H1 (cell line): ENCODE measurements around the gene ADAD1. TPM values are rescaled to one million over a fixed set of nuclear protein-coding genes. Genes with fewer than 3 reads are reported as not detected.

Source experiments
- CTCF ChIA-PET: fragments of 300-600 bp; sonication (Branson Sonifier 250); formaldehyde crosslinking; loops from one replicate; lab custom pipeline; 2021; ENCODE audit not compliant: partially characterized antibody; lab: Charles Lee
- POLR2A ChIA-PET: fragments of 300-600 bp; sonication (Branson Sonifier 250); formaldehyde crosslinking; loops from one replicate; lab custom pipeline; 2021; ENCODE audit warnings: inconsistent platforms; ENCODE audit not compliant: partially characterized antibody; lab: Charles Lee
- DNase-seq, 2 experiments: peaks; one replicate each; pipeline versions ENCODE4 v3.0.0 to v3.0.0-alpha.2; 2010 to 2022; ENCODE audit warnings: low spot score in 2 of 2, low read depth in 1 of 2, mixed read lengths in 1 of 2
- FAIRE-seq: peaks from 2 replicates; lab custom pipeline; 2011; peaks lifted over from hg19 to GRCh38; lab: Jason Lieb, UNC
- H2AFZ ChIP-seq: 2 replicates; pipeline ENCODE4 v1.8.1; 2012; ENCODE audit warnings: low read length, inconsistent platforms
- H2AK5ac ChIP-seq: 2 replicates; pipeline ENCODE4 v1.6.1; 2013; ENCODE audit warnings: low read depth, low read length
- H2BK120ac ChIP-seq: replicated peaks from 2 replicates; pipeline ENCODE3; 2013; ENCODE audit warnings: low read depth, low read length, inconsistent platforms
- H2BK12ac ChIP-seq: 2 replicates; pipeline ENCODE4 v1.6.1; 2013; ENCODE audit warnings: low read depth, low read length
- H2BK15ac ChIP-seq: 2 replicates; pipeline ENCODE4 v1.6.1; 2013; ENCODE audit warnings: low read length
- H2BK20ac ChIP-seq: 2 replicates; pipeline ENCODE4 v1.6.1; 2013; ENCODE audit warnings: low read length
- H2BK5ac ChIP-seq: 2 replicates; pipeline ENCODE4 v1.6.1; 2013; ENCODE audit warnings: low read depth, low read length
- H3K14ac ChIP-seq: 2 replicates; pipeline ENCODE4 v1.6.1; 2013; ENCODE audit warnings: inconsistent platforms; ENCODE audit not compliant: insufficient read length
- H3K18ac ChIP-seq: 2 replicates; pipeline ENCODE4 v1.6.1; 2013; ENCODE audit warnings: low read length; ENCODE audit errors: extremely low read depth
- H3K23ac ChIP-seq: 2 replicates; pipeline ENCODE4 v1.6.1; 2013; ENCODE audit warnings: inconsistent platforms; ENCODE audit not compliant: insufficient read length
- H3K23me2 ChIP-seq: 2 replicates; pipeline ENCODE4 v1.6.1; 2013; ENCODE audit warnings: low read depth, low read length
- H3K27ac ChIP-seq: 2 replicates; pipeline ENCODE4 v1.6.1; 2011; ENCODE audit warnings: low read depth, low read length, inconsistent platforms
- H3K27me3 ChIP-seq, 4 experiments: replicated peaks in 1 of 4; 1 replicate in 1 of 4; 2 replicates in 3 of 4; pipeline versions ENCODE4 v1.6.1 to v1.8.1; 2011 to 2013; ENCODE audit warnings: low read length in 3 of 4, mild to moderate bottlenecking in 3 of 4, inconsistent platforms in 2 of 4, mixed read lengths in 2 of 4, moderate library complexity in 1 of 4; ENCODE audit not compliant: control insufficient read depth in 3 of 4, insufficient read depth in 3 of 4; ENCODE audit errors: extremely low read depth in 1 of 4
- H3K36me3 ChIP-seq, 4 experiments: 2 replicates each; pipeline versions ENCODE4 v1.6.1 to v1.8.1; 2011 to 2013; ENCODE audit warnings: mild to moderate bottlenecking in 4 of 4, low read length in 3 of 4, moderate library complexity in 2 of 4, control low read depth in 1 of 4, inconsistent platforms in 1 of 4; ENCODE audit not compliant: insufficient read depth in 4 of 4, control insufficient read depth in 2 of 4
- H3K4ac ChIP-seq: replicated peaks from 2 replicates; pipeline ENCODE3; 2013; ENCODE audit warnings: low read length, low read depth, mixed read lengths, inconsistent platforms; ENCODE audit not compliant: insufficient read length
- H3K4me1 ChIP-seq, 4 experiments: replicated peaks in 1 of 4; 1 replicate in 1 of 4; 2 replicates in 3 of 4; pipeline versions ENCODE4 v1.6.1 to v1.8.1; 2011 to 2013; ENCODE audit warnings: low read length in 3 of 4, inconsistent platforms in 2 of 4, mixed read lengths in 1 of 4; ENCODE audit not compliant: insufficient read depth in 4 of 4, control insufficient read depth in 3 of 4
- H3K4me2 ChIP-seq, 2 experiments: 2 replicates each; pipeline versions ENCODE4 v1.6.1 to v1.8.1; 2011 to 2013; ENCODE audit warnings: low read depth in 2 of 2, low read length in 2 of 2, control low read depth in 1 of 2, inconsistent platforms in 1 of 2, mild to moderate bottlenecking in 1 of 2; ENCODE audit not compliant: insufficient read depth in 1 of 2
- H3K4me3 ChIP-seq, 4 experiments: fragments of 200-600, 300-600 bp in 1 of 4; sonication (generic), shearing (Covaris generic), sonication (Bioruptor Twin) in 1 of 4; 2 replicates each; pipeline versions ENCODE4 v1.5.1 to v1.8.1; 2011 to 2016; ENCODE audit warnings: low read length in 4 of 4, low read depth in 3 of 4, control low read depth in 2 of 4, inconsistent platforms in 2 of 4, mild to moderate bottlenecking in 2 of 4, mixed read lengths in 1 of 4, moderate library complexity in 1 of 4; ENCODE audit not compliant: insufficient read depth in 2 of 4; ENCODE audit errors: extremely low read depth in 1 of 4
- H3K56ac ChIP-seq: replicated peaks from 2 replicates; pipeline ENCODE3; 2013; ENCODE audit warnings: low read depth, mild to moderate bottlenecking, mixed read lengths, low read length, inconsistent platforms; ENCODE audit not compliant: insufficient read length
- H3K79me1 ChIP-seq: 2 replicates; pipeline ENCODE4 v1.6.1; 2013; ENCODE audit warnings: low read depth, low read length, control low read depth
- H3K79me2 ChIP-seq, 2 experiments: 2 replicates each; pipeline versions ENCODE4 v1.6.1 to v1.8.1; 2012 to 2013; ENCODE audit warnings: low read length in 2 of 2, mild to moderate bottlenecking in 2 of 2, inconsistent platforms in 1 of 2; ENCODE audit not compliant: insufficient read depth in 2 of 2, control insufficient read depth in 1 of 2
- H3K9ac ChIP-seq, 4 experiments: replicated peaks in 1 of 4; 1 replicate in 1 of 4; 2 replicates in 3 of 4; pipeline versions ENCODE4 v1.6.1 to v1.8.1; 2011 to 2013; ENCODE audit warnings: low read depth in 3 of 4, low read length in 3 of 4, control low read depth in 2 of 4, mild to moderate bottlenecking in 2 of 4, moderate library complexity in 2 of 4, inconsistent platforms in 1 of 4; ENCODE audit errors: extremely low read depth in 1 of 4
- H3K9me3 ChIP-seq, 2 experiments: 2 replicates each; pipeline versions ENCODE4 v1.6.1 to v1.8.1; 2012 to 2013; ENCODE audit warnings: mild to moderate bottlenecking in 2 of 2, moderate library complexity in 2 of 2, control low read depth in 1 of 2, inconsistent platforms in 1 of 2, low read depth in 1 of 2, low read length in 1 of 2, mixed read lengths in 1 of 2; ENCODE audit not compliant: insufficient read depth in 2 of 2
- H4K20me1 ChIP-seq, 2 experiments: replicated peaks in 1 of 2; 2 replicates each; pipeline versions ENCODE3 to v1.8.1; 2011 to 2013; ENCODE audit warnings: inconsistent platforms in 2 of 2, low read length in 2 of 2, mild to moderate bottlenecking in 1 of 2; ENCODE audit not compliant: insufficient read depth in 2 of 2, control insufficient read depth in 1 of 2
- H4K5ac ChIP-seq: 2 replicates; pipeline ENCODE4 v1.6.1; 2013; ENCODE audit warnings: low read length, low read depth, mixed read lengths, inconsistent platforms; ENCODE audit not compliant: insufficient read length
- H4K8ac ChIP-seq: 2 replicates; pipeline ENCODE4 v1.8.0; 2013; ENCODE audit warnings: mild to moderate bottlenecking, moderate library complexity, low read length, inconsistent platforms; ENCODE audit not compliant: insufficient read depth; ENCODE audit errors: extremely low read depth
- H4K91ac ChIP-seq: replicated peaks from 2 replicates; pipeline ENCODE3; 2013; ENCODE audit warnings: low read length, mixed read lengths, inconsistent platforms; ENCODE audit not compliant: insufficient read length
- BCL11A ChIP-seq, 2 experiments: IDR thresholded peaks; one replicate each; pipeline ENCODE4 v1.6.1; 2011; ENCODE audit warnings: low read depth in 2 of 2, low read length in 2 of 2, mild to moderate bottlenecking in 2 of 2
- HDAC6 ChIP-seq: IDR thresholded peaks from one replicate; pipeline ENCODE4 v1.7.1; 2012; ENCODE audit warnings: low read depth, mild to moderate bottlenecking, inconsistent platforms, low read length, moderate library complexity
- SIRT6 ChIP-seq: IDR thresholded peaks from one replicate; pipeline ENCODE4 v1.7.1; 2012; ENCODE audit warnings: low read length, inconsistent platforms
- USF2 ChIP-seq: IDR thresholded peaks from 2 replicates; pipeline ENCODE4 v1.6.1; 2011; ENCODE audit warnings: low read length, improper control_type of control experiment
- WGBS, 2 experiments: shearing (Covaris generic) in 1 of 2; methylation state at CpG; one replicate each; pipeline versions ENCODE4 v1.1.6 to v1.1.7; 2013 to 2015; ENCODE audit warnings: low lambda C conversion rate in 2 of 2, mixed read lengths in 2 of 2, inconsistent platforms in 1 of 2, low coverage in 1 of 2, missing lambda C conversion rate in 1 of 2; ENCODE audit not compliant: insufficient replicate concordance in 2 of 2, insufficient coverage in 1 of 2, insufficient read length in 1 of 2; ENCODE audit errors: extremely low coverage in 1 of 2, missing lambda C conversion rate in 1 of 2; 5-methylcytosine and 5-hydroxymethylcytosine counted together
- polyA plus RNA-seq, 7 experiments: library from polyadenylated mRNA; depleted of rRNA in 3 of 7; stranded (reverse) in 5 of 7; unstranded in 2 of 7; fragments of >200 nt in 5 of 7; fragments of 200-250 nt in 2 of 7; gene quantifications; 1 replicate in 5 of 7; 2 replicates in 1 of 7; 4 replicates in 1 of 7; pipeline versions ENCODE4 v1.2.1 to v1.2.3, GENCODE V29; 2011 to 2013; ENCODE audit warnings: missing spikeins in 2 of 7, mixed read lengths in 2 of 7
- total RNA-seq: library from RNA; stranded (reverse); fragmentation: NEBNext Ultra II Directional; extraction: Animal tissue kit (Norgen Biotek cat#: 25700); gene quantifications from 2 replicates; pipeline ENCODE4 v1.2.1, GENCODE V29; 2021

ADAD1 gene
- total and polyA plus RNA-seq, 2 of the 8 experiments (the other 6 are each of a cell fraction or from before 2014, with no cell fraction given), result not detected

- no peaks in the 10 kb centered on the region for H3K79me1 ChIP-seq
- 96% methylated on average over 3 of the region's 3 CpGs; no CpG with 5 or more reads in 1 of the 2 experiments for WGBS, 2 experiments
- no peak for TF ChIP-seq BCL11A (IDR thresholded peaks at IDR 0.05; ENCODE audit: low read depth in 2 of 2, low read length in 2 of 2)
- no peak for TF ChIP-seq HDAC6
- no peak for TF ChIP-seq USF2
- TF ChIP-seq SIRT6, result no peak
- TF ChIP-seq, all 59 proteins: peak for 0
- Histone ChIP-seq H2AK5ac (no peak overlapping the region), H3K23ac (no peak overlapping the region), H3K4me2 (no peak overlapping the region), H3K23me2 (no peaks in the 10 kb centered on the region), H3K27ac (no peak overlapping the region), H2AFZ (no peak overlapping the region), H4K8ac (no peak overlapping the region), H4K5ac (no peak overlapping the region), H2BK12ac (no peak overlapping the region), H3K9me3 (no peaks in the 10 kb centered on the region), H3K27me3 (no peaks in the 10 kb centered on the region), H3K36me3 (peaks cover 0 to 30% (median 4%) of the 10 kb centered on the region in 4 experiments; a peak in 2 of 8 replicates), H3K4ac (no peak overlapping the region), H2BK120ac (no peak overlapping the region), H3K56ac (no peak overlapping the region), H3K79me2 (no peaks in the 10 kb centered on the region), H2BK5ac (no peak overlapping the region), H2BK15ac (no peak overlapping the region), H3K14ac (no peak overlapping the region), H2BK20ac (no peak overlapping the region), H3K4me1 (peaks cover 0 to 4% (median under 1%) of the 10 kb centered on the region in 4 experiments; a peak in 1 of 7 replicates), H3K18ac (no peak overlapping the region), H4K20me1 (no peaks in the 10 kb centered on the region), H4K91ac (no peak overlapping the region), H3K4me3 (no peak overlapping the region), H3K9ac (no peak overlapping the region)
- ChIA-PET CTCF (interaction anchor here (0.8 to 1.6 kb wide), 2 partner anchors 33 to 217 kb away, joined by 3 to 4 read pairs; no protein-coding TSS in a partner anchor), POLR2A (no interaction called here)
- FAIRE-seq, result no peak
- no peak for DNase-seq
Observed at GRCh38 chr4:122360754-122361153, 18.1 kb upstream of the ADAD1 start.
